GM12892 (cell line): ENCODE data around the gene CHRD.

Experiments used
- DNase-seq: peaks from one replicate; pipeline ENCODE4 v3.0.0; 2011; ENCODE audit not compliant: insufficient read length
- FAIRE-seq: peaks from 2 replicates; lab custom pipeline; 2011; peaks lifted over from hg19 to GRCh38; lab: Jason Lieb, UNC
- POLR2A ChIP-seq: IDR thresholded peaks from 2 replicates; pipeline ENCODE4 v1.6.1; 2011; ENCODE audit warnings: low read depth, low read length, control low read depth
- POLR2AphosphoS5 ChIP-seq: IDR thresholded peaks from 2 replicates; pipeline ENCODE4 v1.6.1; 2011; ENCODE audit warnings: low read depth, low read length, control low read depth
- TAF1 ChIP-seq: IDR thresholded peaks from 2 replicates; pipeline ENCODE4 v1.6.1; 2011; ENCODE audit warnings: low read depth, mild to moderate bottlenecking, control low read depth, low read length, borderline replicate concordance

The CHRD gene

DNA sequence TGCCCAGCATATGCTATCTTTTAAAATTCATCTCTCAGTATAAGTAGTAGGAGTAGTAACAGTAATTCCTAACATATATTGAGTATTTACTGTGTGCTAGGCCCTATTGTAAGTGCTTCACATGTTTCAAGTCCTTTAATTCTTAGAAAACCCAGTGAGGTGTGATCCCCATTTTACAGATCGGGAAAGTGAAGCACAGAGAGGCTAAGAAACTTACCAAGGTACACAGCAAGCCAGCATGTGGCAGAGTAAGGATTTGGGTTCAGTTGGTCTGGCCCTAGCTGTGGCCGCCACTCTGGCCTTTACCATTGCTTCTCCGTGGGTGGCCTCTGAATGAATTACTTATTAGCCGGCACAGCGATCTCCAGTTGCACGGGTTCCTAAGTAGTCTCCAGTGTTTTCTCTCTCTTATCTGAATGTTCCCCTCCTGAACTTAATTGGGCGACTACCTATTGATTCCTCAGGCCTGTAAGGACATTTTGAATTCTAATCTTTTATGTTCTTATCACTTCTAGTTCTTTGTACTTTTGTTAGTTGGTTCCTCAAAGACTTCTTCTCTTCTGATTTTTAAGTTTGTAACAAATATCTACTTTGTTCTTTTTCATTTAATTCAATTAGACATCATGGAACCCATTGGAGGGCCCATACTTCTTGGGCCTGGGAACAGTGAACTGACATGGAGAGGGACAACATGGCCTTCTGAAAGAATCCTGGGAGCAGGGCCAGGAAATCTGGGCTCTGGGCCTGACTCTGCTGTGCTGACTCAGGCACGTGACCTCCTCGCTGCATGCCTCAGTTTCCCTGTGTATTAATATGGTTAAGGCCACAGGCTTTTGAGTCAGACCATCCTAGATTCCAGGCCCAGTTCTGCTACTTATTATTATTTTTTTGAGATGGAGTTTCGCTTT, 30.0 kb upstream of the CHRD start:
- no peak for FAIRE-seq
- DNase-seq: no peak
- TF ChIP-seq POLR2AphosphoS5 (no peak), TAF1 (no peak), POLR2A (no peak)

- FAIRE-seq: no peak
- TF ChIP-seq POLR2AphosphoS5 (no peak), TAF1 (no peak), POLR2A (no peak)
- no peak for DNase-seq
Observed at GRCh38 chr3:184350618-184351017, 29.2 kb upstream of the CHRD start.

DNA sequence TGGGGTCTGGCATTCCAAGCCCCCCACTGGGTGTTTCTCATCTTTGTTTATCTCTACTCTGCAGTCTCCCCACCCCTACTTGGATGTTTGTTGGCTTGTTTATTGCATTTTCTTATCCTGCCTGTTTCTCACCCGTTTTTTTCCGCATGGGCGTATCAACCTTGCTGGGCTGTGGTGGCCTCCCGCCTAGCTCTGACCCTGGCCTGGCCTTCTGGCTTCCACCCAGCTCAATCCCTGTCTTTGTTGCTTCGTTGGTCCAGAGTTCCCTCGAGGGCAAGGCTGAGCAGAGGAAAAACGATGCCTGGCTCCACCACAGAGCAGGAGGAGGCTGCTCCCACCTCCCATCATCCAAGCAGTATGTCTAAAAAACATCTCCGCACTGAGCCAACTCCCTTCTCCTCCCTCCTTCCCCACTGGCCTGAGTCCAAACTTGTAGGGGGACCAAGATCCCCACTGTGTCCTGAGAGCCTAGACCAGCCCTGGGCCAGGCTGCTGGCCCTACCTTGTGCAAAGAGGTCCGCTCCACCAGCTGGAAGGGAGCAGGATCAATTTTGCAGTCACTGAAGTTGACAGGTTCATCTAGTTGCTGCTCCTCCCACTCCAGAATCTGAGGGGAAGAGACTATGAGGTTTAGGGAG, 28.2 kb upstream of the CHRD start:
- no peak for FAIRE-seq
- no peak for DNase-seq
- TF ChIP-seq POLR2AphosphoS5: no peak
- no peak for TF ChIP-seq POLR2A
- TF ChIP-seq TAF1: no peak

DNA sequence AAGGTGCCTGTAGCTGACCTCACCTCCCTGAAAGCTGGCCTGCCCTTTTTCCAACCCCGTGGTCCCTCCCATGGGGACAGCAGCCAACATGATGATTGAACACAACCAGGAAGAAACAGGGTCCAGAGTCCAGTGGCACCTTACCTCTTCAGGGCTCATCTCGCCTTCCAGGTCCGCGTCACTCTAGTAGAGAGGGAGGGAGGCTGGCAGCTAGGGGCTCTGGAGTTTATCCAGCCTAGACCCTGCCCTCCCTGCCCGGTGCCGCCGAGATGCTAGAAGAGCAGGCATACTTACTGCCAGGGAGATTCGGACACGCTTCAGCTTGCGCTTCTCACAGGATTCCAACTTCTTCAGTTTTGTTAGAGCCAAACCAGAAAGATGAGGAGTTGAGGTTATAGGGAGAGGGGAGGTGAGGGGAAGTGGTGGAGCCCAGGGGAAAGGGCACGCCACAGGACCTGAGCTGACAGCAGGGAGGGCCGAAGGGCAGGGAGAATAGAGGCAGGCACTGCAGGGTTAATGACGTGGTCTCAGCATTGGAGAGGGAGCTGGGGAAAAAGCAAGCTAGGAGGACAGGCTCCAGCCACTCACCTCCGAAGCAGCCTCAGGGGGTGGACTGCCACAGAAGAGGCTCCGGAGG, 27.6 kb upstream of the CHRD start:
- no peak for FAIRE-seq
- TF ChIP-seq TAF1: no peak
- no peak for TF ChIP-seq POLR2AphosphoS5
- no peak for TF ChIP-seq POLR2A
- no peak for DNase-seq

- no peak for DNase-seq
- no peak for FAIRE-seq
- TF ChIP-seq POLR2AphosphoS5 (no peak), POLR2A (no peak), TAF1 (no peak)
Observed at GRCh38 chr3:184352897-184353545, 26.8 kb upstream of the CHRD start.

- DNase-seq (no peak), FAIRE-seq (no peak)
- TF ChIP-seq POLR2A: no peak
- TF ChIP-seq TAF1: no peak
Observed at GRCh38 chr3:184353546-184353941, 26.3 kb upstream of the CHRD start.

- DNase-seq (peak; percentile 69), FAIRE-seq (peak; percentile 65)
- TF ChIP-seq POLR2A: no peak
- TF ChIP-seq TAF1: no peak
- TF ChIP-seq POLR2AphosphoS5: no peak
Observed at GRCh38 chr3:184354121-184354728, 25.6 kb upstream of the CHRD start.

- FAIRE-seq (no peak), DNase-seq (no peak)
- no peak for TF ChIP-seq POLR2AphosphoS5
- no peak for TF ChIP-seq POLR2A
- no peak for TF ChIP-seq TAF1
Observed at GRCh38 chr3:184354754-184355153, 25.1 kb upstream of the CHRD start.

GRCh38 chr3:184355261-184356040, 24.4 kb upstream of the CHRD start:
- FAIRE-seq: no peak
- TF ChIP-seq TAF1 (no peak), POLR2A (no peak), POLR2AphosphoS5 (no peak)
- DNase-seq: no peak

GRCh38 chr3:184357248-184358123, 22.4 kb upstream of the CHRD start:
- TF ChIP-seq POLR2AphosphoS5: no peak
- no peak for TF ChIP-seq POLR2A
- no peak for TF ChIP-seq TAF1
- no peak for FAIRE-seq

More at GRCh38 chr3:184357248-184358123, 22.4 kb upstream of the CHRD start:
- DNase-seq: no peak
